22Rv1 (cell line): ENCODE results near the gene GTF3C5.

Experiments
- CTCF ChIP-seq: fragments of 450-650 bp; IDR thresholded peaks from 2 replicates; pipeline ENCODE4 v1.5.1; 2017; ENCODE audit warnings: mild to moderate bottlenecking
- ZFX ChIP-seq: fragments of 450-650 bp; IDR thresholded peaks from 2 replicates; pipeline ENCODE4 v1.6.1; 2017; ENCODE audit warnings: antibody characterized with exemption, borderline replicate concordance

GRCh38 chr9:133049043-133049442 is 18.2 kb downstream of the GTF3C5 start:
- TF ChIP-seq CTCF = no peak
- TF ChIP-seq ZFX = no peak
